NCI-H128 (cell line): ENCODE data around the gene DNAI4.

Source experiments
- DNase-seq: peaks from one replicate; lab custom pipeline; 2025; ENCODE audit not compliant: unreplicated experiment; lab: John Stamatoyannopoulos, UW

The DNAI4 gene

GRCh38 chr1:66770240-66770639 lies 154.4 kb downstream of the DNAI4 start:
- no peak for DNase-seq

GRCh38 chr1:66769512-66770229 lies 155.0 kb downstream of the DNAI4 start:
- no peak for DNase-seq

DNA sequence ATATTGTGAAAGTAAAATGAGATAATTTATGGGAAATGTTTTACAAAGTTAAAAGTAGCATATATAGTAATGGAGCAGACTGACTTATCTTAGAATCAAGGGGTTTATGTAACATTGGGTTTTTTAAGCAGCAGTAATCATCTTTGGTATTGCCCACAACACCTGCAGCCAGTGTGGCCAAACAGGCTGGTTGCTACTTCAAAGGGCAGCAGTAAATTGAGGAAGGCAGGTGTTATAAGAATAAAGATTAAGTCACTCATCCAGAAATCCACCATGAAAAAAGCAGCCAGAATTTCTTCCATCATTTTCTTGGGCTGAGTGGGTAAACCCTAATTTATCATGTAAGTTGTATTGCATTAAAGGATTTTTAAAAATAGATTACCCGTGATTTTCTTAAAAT lies 155.7 kb downstream of the DNAI4 start:
- DNase-seq: no peak

- DNase-seq: no peak
Observed at GRCh38 chr1:66767626-66768025, 157.0 kb downstream of the DNAI4 start.

DNA sequence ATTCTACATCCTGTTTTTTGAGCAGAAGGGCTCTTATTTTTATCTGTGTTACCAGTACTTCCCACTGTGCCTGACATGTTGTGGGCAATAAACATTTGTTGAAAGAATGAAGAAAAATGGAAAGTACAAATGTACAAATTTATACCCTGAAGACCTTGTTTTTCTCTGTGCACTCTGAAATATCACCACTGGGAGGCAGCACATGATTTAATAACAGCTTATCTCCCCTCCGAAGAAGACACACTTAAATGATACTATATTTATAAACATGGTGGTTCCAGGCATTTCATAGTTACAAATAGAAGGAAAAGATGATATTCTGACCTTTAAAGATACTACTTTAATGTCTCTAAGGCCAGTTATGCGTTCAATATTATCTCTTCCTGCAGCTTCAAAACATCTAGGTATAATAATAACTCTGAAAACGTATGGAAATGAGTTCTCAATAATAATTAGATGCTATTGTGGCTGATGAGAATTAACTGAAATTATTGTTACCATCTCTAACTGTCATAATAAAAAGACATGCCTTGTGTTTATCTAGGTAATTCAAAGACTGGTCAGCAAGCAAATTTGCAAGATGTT lies 159.6 kb downstream of the DNAI4 start:
- no peak for DNase-seq
